Ishikawa (cell line): ENCODE results near the gene RBM6.

ENCODE experiments used
- CREB1 ChIP-seq: IDR thresholded peaks from 2 replicates; pipeline ENCODE4 v1.6.1; 2012; ENCODE audit warnings: low read depth
- EGR1 ChIP-seq: IDR thresholded peaks from 2 replicates; pipeline ENCODE4 v1.6.1; 2012
- EP300 ChIP-seq: IDR thresholded peaks from 2 replicates; pipeline ENCODE4 v1.6.1; 2012; ENCODE audit warnings: borderline replicate concordance
- FOXM1 ChIP-seq: IDR thresholded peaks from 2 replicates; pipeline ENCODE4 v1.6.1; 2012; ENCODE audit warnings: low read depth, borderline replicate concordance
- MAX ChIP-seq: IDR thresholded peaks from 2 replicates; pipeline ENCODE4 v1.6.1; 2012
- NFIC ChIP-seq: IDR thresholded peaks from 2 replicates; pipeline ENCODE4 v1.6.1; 2012
- REST ChIP-seq: IDR thresholded peaks from 2 replicates; pipeline ENCODE4 v1.6.1; 2012; ENCODE audit warnings: low read depth, mild to moderate bottlenecking
- TAF1 ChIP-seq: IDR thresholded peaks from 2 replicates; pipeline ENCODE4 v1.6.1; 2012; ENCODE audit warnings: low read depth, mild to moderate bottlenecking
- TEAD4 ChIP-seq: IDR thresholded peaks from 2 replicates; pipeline ENCODE4 v1.6.1; 2012
- USF1 ChIP-seq: IDR thresholded peaks from 2 replicates; pipeline ENCODE4 v1.6.1; 2012
- YY1 ChIP-seq: IDR thresholded peaks from 2 replicates; pipeline ENCODE4 v1.6.1; 2012; ENCODE audit warnings: low read depth

- TF ChIP-seq NFIC (no peak), MAX (no peak), CREB1 (no peak), FOXM1 (no peak), REST (no peak), EP300 (no peak), EGR1 (no peak), USF1 (no peak), TEAD4 (no peak), YY1 (no peak), TAF1 (no peak)
Measured at GRCh38 chr3:50112462-50112861, 172.5 kb downstream of the RBM6 start.
